Lower leg skin (tissue), 3 donors: ENCODE data around the gene ARMCX1.

Experiments used
- CTCF ChIP-seq, 3 donors: fragments of 450-650 bp; IDR thresholded peaks; one replicate each; pipeline ENCODE4 v1.5.1; 2016; ENCODE audit warnings: antibody characterized with exemption in 3 of 3, mild to moderate bottlenecking in 3 of 3, moderate library complexity in 2 of 3
- POLR2A ChIP-seq, 2 donors: fragments of 450-650 bp; IDR thresholded peaks; one replicate each; pipeline ENCODE4 v1.6.1; 2016 to 2017; ENCODE audit warnings: antibody characterized with exemption in 2 of 2, mild to moderate bottlenecking in 1 of 2, moderate library complexity in 1 of 2

DNA sequence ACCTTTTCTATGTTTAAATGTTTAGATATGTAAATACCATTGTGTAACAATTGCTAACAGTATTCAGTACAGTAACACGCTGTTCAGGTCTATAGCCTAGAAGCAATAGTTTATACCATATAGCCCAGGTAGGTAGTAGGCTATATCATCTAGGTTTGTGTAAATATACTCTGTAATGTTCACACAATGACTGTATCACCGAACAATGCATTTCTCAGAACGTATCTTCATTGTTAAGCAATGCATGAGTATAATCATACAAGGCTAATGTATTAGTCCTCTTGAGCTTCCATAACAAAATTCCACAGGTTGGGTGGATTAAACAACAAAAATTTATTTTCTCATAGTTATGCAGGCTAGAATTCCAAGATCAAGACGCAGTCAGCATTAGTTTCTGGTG lies 42.4 kb upstream of the ARMCX1 start:
- TF ChIP-seq POLR2A (IDR thresholded peaks at IDR 0.05) = no peak
- TF ChIP-seq CTCF (IDR thresholded peaks at IDR 0.05) = no peak
